Measurements from ENCODE around the gene PCP4L1. TPM values are rescaled to one million over a fixed set of nuclear protein-coding genes. Genes with fewer than 3 reads are reported as not detected.

Gene PCP4L1
- total RNA-seq, 6 donors from 2014 or later: 1.0 to 8.1 (median 5.0) TPM

DNA sequence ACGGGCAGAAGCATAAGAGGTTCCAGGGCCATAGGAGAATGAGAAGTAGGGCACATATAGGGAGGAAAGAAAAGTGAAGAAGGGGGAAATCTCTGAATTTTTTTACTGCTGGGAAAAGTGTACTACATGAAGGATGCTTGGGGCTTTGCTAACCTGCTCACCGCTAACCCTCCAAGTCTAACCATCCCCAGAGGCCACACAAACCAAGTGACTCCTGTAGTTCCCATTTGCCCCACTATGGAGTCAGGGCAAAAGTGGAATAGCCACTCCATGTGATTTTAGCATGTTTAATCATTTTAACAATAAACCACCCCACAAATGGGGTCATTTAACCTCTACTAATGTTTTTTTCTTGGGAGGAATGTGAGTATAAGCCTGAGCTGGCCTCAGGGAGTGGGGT lies 26.6 kb downstream of the PCP4L1 start:
- DNase-seq (no peak), ATAC-seq (ENCODE audit: low FRiP score in 2 of 2) (no peak)
- 97 to 100% methylated on average over 2 of the region's 2 CpGs for WGBS, 2 donors
- Histone ChIP-seq H3K4me1 (no peaks in the 10 kb centered on the region), H3K9me3 (no peaks in the 10 kb centered on the region), H3K4me3 (no peak overlapping the region), H3K27me3 (no peaks in the 10 kb centered on the region), H3K36me3 (no peaks in the 10 kb centered on the region), H3K27ac (no peak overlapping the region)
- no peak for TF ChIP-seq POLR2A (IDR thresholded peaks at IDR 0.05)
- TF ChIP-seq POLR2AphosphoS5 (IDR thresholded peaks at IDR 0.05): no peak
- no peak for TF ChIP-seq EP300 (IDR thresholded peaks at IDR 0.05)
- TF ChIP-seq, protein P1, sequence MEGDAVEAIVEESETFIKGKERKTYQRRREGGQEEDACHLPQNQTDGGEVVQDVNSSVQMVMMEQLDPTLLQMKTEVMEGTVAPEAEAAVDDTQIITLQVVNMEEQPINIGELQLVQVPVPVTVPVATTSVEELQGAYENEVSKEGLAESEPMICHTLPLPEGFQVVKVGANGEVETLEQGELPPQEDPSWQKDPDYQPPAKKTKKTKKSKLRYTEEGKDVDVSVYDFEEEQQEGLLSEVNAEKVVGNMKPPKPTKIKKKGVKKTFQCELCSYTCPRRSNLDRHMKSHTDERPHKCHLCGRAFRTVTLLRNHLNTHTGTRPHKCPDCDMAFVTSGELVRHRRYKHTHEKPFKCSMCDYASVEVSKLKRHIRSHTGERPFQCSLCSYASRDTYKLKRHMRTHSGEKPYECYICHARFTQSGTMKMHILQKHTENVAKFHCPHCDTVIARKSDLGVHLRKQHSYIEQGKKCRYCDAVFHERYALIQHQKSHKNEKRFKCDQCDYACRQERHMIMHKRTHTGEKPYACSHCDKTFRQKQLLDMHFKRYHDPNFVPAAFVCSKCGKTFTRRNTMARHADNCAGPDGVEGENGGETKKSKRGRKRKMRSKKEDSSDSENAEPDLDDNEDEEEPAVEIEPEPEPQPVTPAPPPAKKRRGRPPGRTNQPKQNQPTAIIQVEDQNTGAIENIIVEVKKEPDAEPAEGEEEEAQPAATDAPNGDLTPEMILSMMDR (IDR thresholded peaks at IDR 0.05): no peak

DNA sequence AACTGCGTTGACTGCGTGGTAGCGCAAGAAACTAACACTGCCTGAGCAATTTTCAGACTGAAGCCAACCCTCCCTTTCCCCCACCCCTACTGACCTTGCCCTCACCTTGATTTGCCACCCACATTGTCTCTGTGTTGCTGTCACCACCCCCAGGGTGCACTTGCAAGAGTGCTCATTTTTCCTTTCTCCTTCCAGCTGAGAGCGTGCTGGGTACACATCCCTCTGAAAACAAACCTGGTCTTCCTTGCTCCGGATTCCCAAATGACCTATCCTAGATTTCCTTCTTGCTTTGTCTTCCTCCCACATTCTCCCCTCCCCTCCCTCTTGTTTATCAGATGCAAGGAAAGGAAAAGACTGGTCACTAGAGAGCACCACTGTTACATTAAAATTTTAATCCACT lies 27.0 kb downstream of the PCP4L1 start:
- H3K9me3 ChIP-seq: no peaks in the 10 kb centered on the region
- WGBS, 2 donors: 68 to 71% methylated on average over 5 of the region's 5 CpGs
- TF ChIP-seq EP300 (IDR thresholded peaks at IDR 0.05) (no peak), POLR2A (IDR thresholded peaks at IDR 0.05) (no peak), POLR2AphosphoS5 (IDR thresholded peaks at IDR 0.05) (no peak)
- TF ChIP-seq, protein P1 (IDR thresholded peaks at IDR 0.05): no peak
- no peak for DNase-seq
- no peaks in the 10 kb centered on the region for H3K36me3 ChIP-seq
- no peaks in the 10 kb centered on the region for H3K27me3 ChIP-seq
- no peak overlapping the region for H3K4me3 ChIP-seq
- H3K27ac ChIP-seq: no peak overlapping the region
- no peak for ATAC-seq (ENCODE audit: low FRiP score in 2 of 2)
- H3K4me1 ChIP-seq: no peaks in the 10 kb centered on the region

DNA sequence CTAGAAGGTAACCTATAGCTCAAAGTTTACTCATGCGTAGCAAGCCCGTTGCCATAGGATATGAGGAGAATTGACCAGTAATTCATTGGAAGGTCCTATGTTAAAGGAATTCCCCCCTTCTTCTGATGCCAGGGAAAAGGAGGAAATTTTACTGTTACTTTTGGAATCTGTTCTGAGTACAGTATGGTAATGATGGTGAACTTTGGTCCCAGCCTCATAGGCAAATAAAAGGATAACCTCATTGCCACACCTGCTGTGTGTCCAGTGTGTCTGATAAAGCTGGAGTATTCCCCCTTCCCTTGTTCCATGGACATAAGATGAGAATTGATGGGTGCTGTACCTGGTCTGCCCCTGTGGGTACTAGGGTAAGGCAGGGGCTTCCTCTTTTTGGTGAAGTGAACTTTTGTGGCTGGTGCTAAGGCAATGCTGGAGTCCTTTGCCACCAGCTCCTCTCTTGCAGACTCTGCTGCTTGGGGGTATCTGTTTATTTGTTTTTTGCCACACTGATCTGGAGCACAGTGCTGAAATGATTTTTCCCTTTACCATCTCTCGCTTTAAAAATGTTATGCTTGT lies 29.0 kb downstream of the PCP4L1 start:
- TF ChIP-seq EP300 (IDR thresholded peaks at IDR 0.05): no peak
- no peak for TF ChIP-seq POLR2A (IDR thresholded peaks at IDR 0.05)
- TF ChIP-seq, protein P1 (IDR thresholded peaks at IDR 0.05): no peak
- TF ChIP-seq POLR2AphosphoS5 (IDR thresholded peaks at IDR 0.05): no peak
- Histone ChIP-seq H3K4me3 (no peak overlapping the region), H3K4me1 (no peaks in the 10 kb centered on the region), H3K27me3 (no peaks in the 10 kb centered on the region), H3K27ac (no peak overlapping the region), H3K36me3 (no peaks in the 10 kb centered on the region), H3K9me3 (no peaks in the 10 kb centered on the region)
- DNase-seq: no peak
- ATAC-seq (ENCODE audit: low FRiP score in 2 of 2): no peak
- whole genome bisulfite sequencing, 2 donors: 91 to 98% methylated on average over 3 of the region's 3 CpGs

- Histone ChIP-seq H3K4me3 (no peak overlapping the region), H3K27me3 (no peaks in the 10 kb centered on the region), H3K4me1 (no peaks in the 10 kb centered on the region), H3K9me3 (no peaks in the 10 kb centered on the region), H3K27ac (no peak overlapping the region), H3K36me3 (no peaks in the 10 kb centered on the region)
- no peak for ATAC-seq (ENCODE audit: low FRiP score in 2 of 2)
- WGBS, 2 donors: 72 to 89% methylated on average over 1 of the region's 1 CpG
- TF ChIP-seq POLR2AphosphoS5 (IDR thresholded peaks at IDR 0.05) (no peak), EP300 (IDR thresholded peaks at IDR 0.05) (no peak), POLR2A (IDR thresholded peaks at IDR 0.05) (no peak)
- TF ChIP-seq, protein P1 (IDR thresholded peaks at IDR 0.05): no peak
- DNase-seq: no peak
These were observed 32.2 kb downstream of the PCP4L1 start for GRCh38 chr1:161290779-161291178.

DNA sequence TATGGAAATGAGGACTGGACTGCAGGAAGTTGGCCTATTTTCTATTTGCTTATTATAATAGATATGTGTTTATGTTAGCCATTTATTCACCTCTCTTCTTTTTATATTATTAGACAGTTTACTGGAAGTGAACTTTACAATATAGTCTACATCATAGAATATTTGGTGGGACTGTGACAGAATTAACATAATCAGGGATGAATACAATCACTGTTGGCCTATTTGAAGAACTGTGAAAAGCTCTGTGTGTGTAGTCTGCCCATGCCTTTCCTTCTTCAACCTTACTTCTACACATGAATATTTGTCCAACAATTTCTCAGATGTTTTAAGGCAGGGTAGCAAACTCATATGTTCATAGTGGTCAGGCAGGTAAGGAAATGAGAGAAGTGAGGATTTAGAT lies 38.9 kb downstream of the PCP4L1 start:
- H3K4me1 ChIP-seq: peaks cover 0 to 2% (median 0%) of the 10 kb centered on the region in 4 donors
- H3K4me3 ChIP-seq: no peak overlapping the region
- H3K27me3 ChIP-seq: no peaks in the 10 kb centered on the region
- no peak overlapping the region for H3K27ac ChIP-seq
- no peak for DNase-seq
- TF ChIP-seq POLR2A (IDR thresholded peaks at IDR 0.05) (no peak), POLR2AphosphoS5 (IDR thresholded peaks at IDR 0.05) (no peak), EP300 (IDR thresholded peaks at IDR 0.05) (no peak)
- TF ChIP-seq, protein P1 (IDR thresholded peaks at IDR 0.05): no peak
- H3K9me3 ChIP-seq: no peaks in the 10 kb centered on the region
- H3K36me3 ChIP-seq: no peaks in the 10 kb centered on the region
- ATAC-seq (ENCODE audit: low FRiP score in 2 of 2): no peak
